Measurements from ENCODE around the gene TRMT112.

TRMT112 gene

GRCh38 chr11:64290352-64291261, 26.8 kb downstream of the TRMT112 start:
- no peak for DNase-seq

DNA sequence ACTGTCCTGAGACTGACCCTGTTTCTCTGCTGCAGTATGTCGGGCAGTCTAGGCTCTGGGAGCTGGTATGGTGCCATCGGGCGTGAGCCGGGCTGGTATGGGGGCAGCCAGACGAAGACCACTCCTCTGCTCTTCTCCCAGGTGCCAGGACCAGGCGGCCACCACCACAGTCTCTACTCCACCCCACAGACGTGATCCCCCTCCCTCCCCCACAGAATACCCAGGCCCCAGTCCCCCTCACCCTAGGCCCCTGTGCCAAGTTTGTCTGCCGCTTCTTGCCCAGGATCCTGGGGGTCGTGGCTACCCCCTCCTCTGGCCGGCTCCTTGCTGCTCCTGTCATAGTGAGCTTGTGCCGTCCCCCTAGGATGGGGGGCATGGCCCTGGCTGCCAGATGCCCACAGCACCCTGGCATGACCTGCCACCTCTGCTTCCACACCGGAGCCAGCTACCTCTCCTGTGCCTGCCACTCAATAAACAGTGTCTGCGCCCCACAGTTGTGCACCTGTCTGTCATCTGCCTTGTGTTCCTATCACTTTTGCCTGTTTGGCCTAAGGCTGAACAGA, 28.3 kb downstream of the TRMT112 start:
- no peak for DNase-seq

DNA sequence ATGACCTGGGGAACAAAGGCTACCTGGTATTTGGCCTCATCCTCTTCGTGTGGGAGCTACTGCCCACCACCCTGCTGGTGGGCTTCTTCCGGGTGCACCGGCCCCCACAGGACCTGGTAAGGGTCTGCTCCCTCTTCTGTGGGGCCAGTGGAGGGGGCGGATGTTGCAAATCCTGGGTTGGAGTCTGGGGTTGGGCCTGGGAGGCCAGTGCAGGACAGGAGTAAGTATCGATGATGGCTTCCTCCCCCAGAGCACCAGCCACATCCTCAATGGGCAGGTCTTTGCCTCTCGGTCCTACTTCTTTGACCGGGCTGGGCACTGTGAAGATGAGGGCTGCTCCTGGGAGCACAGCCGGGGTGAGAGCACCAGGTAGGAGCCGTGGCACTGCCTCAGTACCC, 29.0 kb downstream of the TRMT112 start:
- DNase-seq, result no peak

GRCh38 chr11:64287676-64288352, 29.5 kb downstream of the TRMT112 start:
- DNase-seq, result no peak

DNA sequence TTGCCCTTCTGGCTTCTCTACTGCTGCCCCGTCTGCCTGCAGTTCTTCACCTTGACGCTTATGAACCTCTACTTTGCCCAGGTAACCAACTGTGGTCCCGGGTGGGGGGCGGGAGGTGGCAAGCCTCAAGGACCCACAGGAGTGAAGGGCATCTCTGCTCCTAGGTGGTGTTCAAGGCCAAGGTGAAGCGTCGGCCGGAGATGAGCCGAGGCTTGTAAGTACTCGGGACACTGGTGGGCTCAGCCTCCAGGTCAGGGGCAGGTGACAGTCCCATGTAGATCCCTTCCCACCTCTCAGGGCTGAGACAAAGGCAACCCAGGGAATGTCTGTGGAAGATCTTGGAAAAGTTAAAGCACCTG, 30.6 kb downstream of the TRMT112 start:
- no peak for DNase-seq

GRCh38 chr11:64285885-64286800, 31.2 kb downstream of the TRMT112 start:
- peak; percentile 5 for DNase-seq

- DNase-seq, result peak; percentile 43
These were observed 32.1 kb downstream of the TRMT112 start, which contains the start of gene GPR137 for GRCh38 chr11:64284962-64285884. Gene GPR137 (plus strand): TSS chr11:64285848. CDS start chr11:64286525, 677 bp downstream.

DNA sequence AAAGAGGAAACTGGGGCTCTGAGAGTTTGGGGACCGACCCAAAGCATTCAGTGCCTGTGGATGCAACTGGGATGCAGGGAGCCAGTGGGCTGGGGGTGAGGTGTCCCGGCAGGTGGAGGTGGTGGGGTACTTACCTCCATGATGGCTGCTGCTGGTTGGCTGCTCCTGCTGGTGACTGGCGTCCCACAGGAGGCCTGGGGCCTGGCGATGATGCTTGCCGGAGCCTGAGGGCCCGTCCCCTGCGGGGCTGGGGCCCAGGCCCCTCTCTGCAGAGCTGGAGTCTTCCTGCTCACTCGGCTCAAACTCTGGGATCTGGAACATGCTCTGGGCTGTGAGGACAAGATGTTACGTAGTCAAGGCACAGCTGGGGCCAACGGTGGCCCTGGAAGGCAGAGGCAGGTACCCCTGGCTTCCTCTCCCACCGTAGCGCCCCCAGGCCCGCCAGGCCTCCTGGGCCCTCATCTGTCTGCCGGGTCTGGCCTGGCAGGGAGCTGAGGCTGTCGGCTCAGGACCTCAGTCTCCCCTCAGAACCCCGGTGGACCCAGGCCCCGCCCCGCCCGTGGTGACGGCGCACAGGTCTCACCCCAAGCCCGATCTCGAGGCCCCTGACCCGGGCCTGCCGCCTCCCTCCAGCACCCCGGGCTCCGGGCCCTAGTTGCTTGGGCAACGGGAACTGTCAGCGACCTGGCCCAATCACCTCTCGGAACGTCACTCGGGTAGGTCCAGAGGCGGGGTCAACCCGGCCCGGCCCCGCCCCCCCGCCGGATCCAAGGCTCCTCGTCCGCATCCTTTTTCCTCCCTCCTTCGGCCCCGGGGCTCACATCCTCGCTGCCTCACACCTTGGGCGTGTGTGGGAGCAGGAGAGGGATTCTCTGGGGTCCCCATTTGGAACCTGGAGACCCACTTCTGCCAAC, 33.1 kb downstream of the TRMT112 start, which contains the start of gene BAD:
TSS of gene BAD (minus strand) at position 618 of the 914 bp plus-strand sequence. CDS start at position 321, 297 bp downstream.
- DNase-seq, result peak; percentile 81

GRCh38 chr11:64283092-64283491, 34.3 kb downstream of the TRMT112 start:
- no peak for DNase-seq

- no peak for DNase-seq
These were observed 35.2 kb downstream of the TRMT112 start for GRCh38 chr11:64281957-64282770.

- no peak for DNase-seq
These were observed 38.7 kb downstream of the TRMT112 start for GRCh38 chr11:64278576-64279190.

- DNase-seq, result no peak
These were observed 40.5 kb downstream of the TRMT112 start for GRCh38 chr11:64276653-64277431.

- DNase-seq, result no peak
These were observed 41.5 kb downstream of the TRMT112 start for GRCh38 chr11:64275841-64276240.

DNA sequence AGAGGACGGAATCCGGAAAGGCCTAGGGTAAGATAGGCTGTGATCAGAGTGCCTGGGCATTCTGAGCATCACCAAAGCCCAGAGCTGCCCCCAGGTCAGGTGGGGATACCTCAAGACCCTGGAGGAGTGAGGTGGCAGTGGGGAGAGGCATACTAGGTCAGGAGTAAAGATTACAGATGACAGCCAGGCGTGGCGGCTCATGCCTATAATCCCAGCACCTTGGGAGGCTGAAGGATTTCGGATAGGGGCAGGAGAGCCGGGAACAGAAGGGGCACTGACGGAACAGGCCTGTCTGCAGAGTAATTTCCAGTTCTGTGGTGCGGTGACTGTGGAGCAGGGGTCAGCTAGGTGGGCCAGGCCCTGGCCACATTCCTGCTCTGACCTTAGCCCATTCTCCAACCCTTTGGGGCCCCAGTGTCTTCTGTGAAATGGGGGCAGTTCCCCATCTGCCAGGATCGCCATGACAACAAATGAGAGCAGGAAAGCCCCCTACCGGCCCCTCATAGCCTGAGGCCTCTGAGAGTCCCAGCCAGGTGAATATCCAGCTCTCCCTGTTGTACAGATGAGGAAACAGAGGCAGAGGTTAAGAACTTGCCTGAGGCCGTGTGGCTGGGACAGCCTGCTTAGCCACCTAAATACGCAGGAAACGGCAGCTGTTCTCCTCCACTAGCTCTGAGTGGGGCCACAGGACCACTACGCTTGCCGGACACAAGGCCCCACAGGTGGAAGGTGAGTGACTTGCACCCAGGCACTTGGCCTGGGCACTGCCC, 42.1 kb downstream of the TRMT112 start:
- DNase-seq, result no peak

DNA sequence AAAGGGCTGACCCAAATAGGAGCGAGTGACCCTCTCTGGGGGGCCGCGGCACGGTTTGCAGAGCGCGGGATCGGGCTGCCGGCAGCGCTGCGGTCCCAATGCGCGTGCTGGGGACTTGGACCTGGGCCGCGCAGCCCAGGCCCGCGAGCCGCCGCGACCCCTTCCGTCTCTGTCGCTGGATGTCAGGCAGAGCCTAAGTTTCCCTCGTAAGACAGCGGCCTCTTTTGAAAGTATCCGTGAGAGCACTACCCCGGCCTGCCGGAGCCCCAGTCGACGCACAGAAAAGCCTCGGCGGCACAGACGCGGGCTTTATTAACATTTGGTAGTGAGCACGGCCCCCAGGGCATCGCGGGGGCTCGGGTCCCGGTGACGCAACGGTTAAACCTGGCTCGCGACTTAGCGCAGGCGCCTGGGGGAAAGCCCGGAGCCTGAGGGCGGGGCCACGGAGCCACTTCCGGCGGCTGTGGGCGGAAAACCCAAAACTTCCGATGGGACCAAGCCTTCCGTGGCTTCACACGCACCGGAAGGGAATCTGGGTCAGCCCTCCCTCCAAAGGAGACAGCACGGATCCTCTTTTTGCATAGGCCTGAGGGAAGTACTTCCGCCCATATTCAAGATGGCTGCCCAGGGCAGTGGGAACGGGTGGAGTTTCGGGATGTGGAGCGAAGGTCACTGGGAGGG, 47.7 kb downstream of the TRMT112 start:
- DNase-seq, result peak; percentile 94

GRCh38 chr11:64268893-64269539, 48.3 kb downstream of the TRMT112 start:
- DNase-seq, result no peak

Measured in NCI-H2029 treated with DMSO at 0.1 percent for 48 hours (cell line).